ENCODE results near the gene BOD1.

DNA sequence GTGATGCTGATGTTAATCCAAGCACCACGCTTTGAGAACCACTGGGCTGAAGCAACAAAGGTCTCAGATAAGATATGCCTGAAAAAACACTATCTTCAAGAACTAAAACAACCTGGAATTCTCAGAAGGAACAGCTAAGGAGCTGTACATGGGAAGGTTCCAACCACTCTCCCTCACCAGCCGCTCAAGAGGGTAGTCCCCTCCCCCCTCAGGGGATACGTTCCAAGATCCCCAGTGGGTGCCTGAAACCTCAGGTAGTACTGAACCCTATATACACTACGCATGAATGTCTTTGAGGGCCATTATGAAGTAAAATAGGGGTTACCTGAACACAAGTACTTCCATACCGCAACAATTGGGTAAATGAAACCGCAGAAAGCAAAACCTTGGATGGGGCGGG is 1.9 kb downstream of the BOD1 start:
- no peak for TF ChIP-seq SREBF2 (IDR thresholded peaks at IDR 0.05)
- no peak for TF ChIP-seq POLR2A (IDR thresholded peaks at IDR 0.05; ENCODE audit: low read length)
- TF ChIP-seq CEBPB (IDR thresholded peaks at IDR 0.05), result no peak
- TF ChIP-seq CTCF (IDR thresholded peaks at IDR 0.05), result no peak
- TF ChIP-seq BHLHE40 (IDR thresholded peaks at IDR 0.05; ENCODE audit: low read depth, low read length), result no peak
- no peak for TF ChIP-seq MAX (IDR thresholded peaks at IDR 0.05)
- TF ChIP-seq NFE2L2 (conservative IDR thresholded peaks at IDR 0.05; ENCODE audit: low read length), result no peak
- TF ChIP-seq USF2 (IDR thresholded peaks at IDR 0.05), result no peak
- TF ChIP-seq MAZ (IDR thresholded peaks at IDR 0.05; ENCODE audit: borderline replicate concordance, low read depth, low read length), result no peak
- TF ChIP-seq NPAS2 (CRISPR knock-in tag; IDR thresholded peaks at IDR 0.05; ENCODE audit: borderline replicate concordance), result no peak
- no peak for TF ChIP-seq RAD21 (conservative IDR thresholded peaks at IDR 0.05 in 1 of 2, IDR thresholded peaks at IDR 0.05 in 1 of 2)

Data from A549 (cell line).